Breast epithelium (tissue), 4 donors: Measurements from ENCODE around the gene EML2. TPM values are rescaled to one million over a fixed set of nuclear protein-coding genes. Genes with fewer than 3 reads are reported as not detected.

Experiments
- DNase-seq, 2 donors: peaks; one replicate each; pipeline ENCODE4 v3.0.0-alpha.2; 2019; ENCODE audit warnings: low spot score in 2 of 2
- H3K27ac ChIP-seq, 2 donors: fragments of 200-600 bp; sonication (generic) in 1 of 2; one replicate each; pipeline ENCODE4 v1.5.1; 2016 to 2019; ENCODE audit warnings: mild to moderate bottlenecking in 1 of 2
- H3K27me3 ChIP-seq, 2 donors: fragments of 200-600 bp; sonication (generic) in 1 of 2; one replicate each; pipeline versions ENCODE4 v1.5.1 to v1.6.0; 2017 to 2019; ENCODE audit warnings: control low read depth in 1 of 2, mild to moderate bottlenecking in 1 of 2
- H3K36me3 ChIP-seq: fragments of 200-600 bp; one replicate; pipeline ENCODE4 v1.5.1; 2019
- H3K4me1 ChIP-seq, 2 donors: fragments of 200-600 bp; sonication (generic); one replicate each; pipeline ENCODE4 v1.5.1; 2016 to 2019; ENCODE audit warnings: control low read depth in 1 of 2
- H3K4me3 ChIP-seq, 3 donors: fragments of 200-600 bp; sonication (generic); 1 replicate in 2 of 3; 2 replicates in 1 of 3; pipeline ENCODE4 v1.5.1; 2016 to 2019; ENCODE audit warnings: mild to moderate bottlenecking in 3 of 3, moderate library complexity in 2 of 3
- H3K9me3 ChIP-seq, 2 donors: fragments of 200-600 bp; sonication (generic) in 1 of 2; one replicate each; pipeline ENCODE4 v1.5.1; 2016 to 2019; ENCODE audit warnings: control low read depth in 1 of 2
- CTCF ChIP-seq, 3 donors: fragments of 450-650 bp; IDR thresholded peaks; one replicate each; pipeline ENCODE4 v1.5.1; 2016 to 2017; ENCODE audit warnings: antibody characterized with exemption in 3 of 3, mild to moderate bottlenecking in 3 of 3, moderate library complexity in 3 of 3
- POLR2A ChIP-seq: fragments of 450-650 bp; IDR thresholded peaks from one replicate; pipeline ENCODE4 v1.6.1; 2016; ENCODE audit warnings: antibody characterized with exemption, mild to moderate bottlenecking, moderate library complexity
- POLR2AphosphoS5 ChIP-seq, 3 donors: sonication (generic); formaldehyde crosslinking; IDR thresholded peaks; one replicate each; pipeline ENCODE4 v1.6.1; 2017; ENCODE audit warnings: antibody characterized with exemption in 3 of 3
- intact Hi-C: fragments of 100-400 bp; cut with DNase I; formaldehyde crosslinking; loops from one replicate; pipeline ENCODE4 v1.15.1; 2023; ENCODE audit warnings: low total_unique reads
- total RNA-seq, 3 donors: library from RNA; depleted of rRNA; stranded (reverse); fragments of >200 nt; gene quantifications; one replicate each; pipeline ENCODE4 v1.1.0, GENCODE V29; 2016

Gene EML2
- total RNA-seq, 3 donors from 2014 or later, result 27.7 to 42.0 (median 32.4) TPM

- Histone ChIP-seq H3K4me1 (no peaks in the 10 kb centered on the region), H3K27me3 (peaks cover 0 to 11% of the 10 kb centered on the region in 2 donors), H3K9me3 (no peaks in the 10 kb centered on the region), H3K27ac (peak overlapping the region in 1 of 2 donors; percentile 59), H3K36me3 (no peaks in the 10 kb centered on the region), H3K4me3 (peak overlapping the region in 2 of 3 donors; percentile 16 to 52)
- TF ChIP-seq CTCF (IDR thresholded peaks at IDR 0.05), result peak; percentile 77 to 95 (median 85)
- TF ChIP-seq POLR2A, result no peak
- peak in 1 of 3 donors; percentile 46 for TF ChIP-seq POLR2AphosphoS5 (IDR thresholded peaks at IDR 0.05)
- DNase-seq, result peak; percentile 42 to 72
- intact Hi-C loops, result no loop called here
These were observed 31.8 kb downstream of the EML2 start for GRCh38 chr19:45607071-45608029.

- H3K27ac ChIP-seq, result peak within 1 kb of the TSS in 1 of 2 donors; percentile 68
- TF ChIP-seq POLR2A (no peak), CTCF (IDR thresholded peaks at IDR 0.05) (no peak), POLR2AphosphoS5 (IDR thresholded peaks at IDR 0.05) (no peak)
- H3K9me3 ChIP-seq, result no peaks in the 10 kb centered on the region
- H3K36me3 ChIP-seq, result no peaks in the 10 kb centered on the region
- intact Hi-C loops, result no loop called here
- peak within 1 kb of the TSS; percentile 44 to 62 (median 47) for H3K4me3 ChIP-seq
- DNase-seq, result no peak
- no peaks in the 10 kb centered on the region for H3K4me1 ChIP-seq
- H3K27me3 ChIP-seq, result peaks cover 0 to 60% of the 10 kb centered on the region in 2 donors
These were observed 37.4 kb downstream of the EML2 start, which contains the start of gene GPR4 for GRCh38 chr19:45601524-45602374. TSS of gene GPR4 (minus strand) at chr19:45602212. CDS start at chr19:45591866, 10,346 bp downstream.

DNA sequence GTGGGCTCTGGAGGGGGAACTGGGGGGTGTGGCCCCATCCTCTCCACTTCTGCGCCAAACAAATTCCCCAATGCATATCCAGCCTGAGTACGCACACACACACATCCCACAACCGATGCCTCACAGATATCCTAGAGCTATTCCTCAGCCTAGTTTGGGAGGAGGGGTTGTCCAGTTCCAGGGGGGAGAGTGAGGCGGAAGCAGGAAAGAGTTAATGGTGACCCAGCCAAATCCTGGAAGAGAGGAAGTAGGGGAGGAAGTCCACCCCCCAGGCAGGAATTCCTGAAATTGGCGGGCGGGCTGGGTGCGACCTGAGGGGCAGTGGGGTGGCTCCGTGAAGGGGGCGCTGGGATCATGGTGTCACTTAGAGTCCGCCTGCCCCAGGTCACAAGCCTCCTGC, 38.1 kb downstream of the EML2 start:
- DNase-seq, result no peak
- intact Hi-C loops, result no loop called here
- no peaks in the 10 kb centered on the region for H3K9me3 ChIP-seq
- no peaks in the 10 kb centered on the region for H3K36me3 ChIP-seq
- H3K4me1 ChIP-seq, result no peaks in the 10 kb centered on the region
- H3K4me3 ChIP-seq, result peak overlapping the region; percentile 44 to 62 (median 47)
- peaks cover 0 to 60% of the 10 kb centered on the region in 2 donors for H3K27me3 ChIP-seq
- no peak for TF ChIP-seq POLR2AphosphoS5 (IDR thresholded peaks at IDR 0.05)
- no peak for TF ChIP-seq CTCF (IDR thresholded peaks at IDR 0.05)
- no peak for TF ChIP-seq POLR2A
- peak overlapping the region in 1 of 2 donors; percentile 68 for H3K27ac ChIP-seq

DNA sequence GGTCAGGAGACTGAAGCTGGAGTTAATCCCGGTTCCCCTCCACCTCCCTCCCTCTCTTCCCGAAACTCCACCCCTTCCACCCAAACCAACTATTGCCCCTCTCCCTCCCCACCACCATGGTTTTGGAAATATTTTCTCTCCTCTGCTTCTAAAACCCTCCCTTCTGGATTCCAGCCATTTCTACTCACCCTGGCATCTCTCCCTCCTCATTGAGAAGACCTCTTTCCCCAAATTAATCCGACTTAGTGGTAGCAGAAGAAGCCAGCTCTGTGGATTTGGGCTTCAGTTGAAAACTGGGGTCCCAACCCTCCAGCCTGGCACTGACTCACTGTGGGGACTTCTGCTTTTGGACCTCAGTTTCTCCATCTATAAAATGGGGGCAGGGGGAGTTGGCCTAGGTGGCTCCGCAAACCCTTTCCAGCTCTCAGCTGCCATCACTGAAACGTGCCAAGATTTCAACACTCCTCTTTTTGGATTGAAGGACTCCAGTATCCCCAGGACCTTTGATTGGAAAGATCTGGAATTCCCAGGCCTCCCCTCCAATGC, 38.8 kb downstream of the EML2 start:
- H3K4me1 ChIP-seq, result no peaks in the 10 kb centered on the region
- peak overlapping the region in 1 of 2 donors; percentile 68 for H3K27ac ChIP-seq
- intact Hi-C loops, result no loop called here
- peaks cover 0 to 60% of the 10 kb centered on the region in 2 donors for H3K27me3 ChIP-seq
- DNase-seq, result no peak
- no peaks in the 10 kb centered on the region for H3K36me3 ChIP-seq
- no peak for TF ChIP-seq POLR2AphosphoS5 (IDR thresholded peaks at IDR 0.05)
- no peak for TF ChIP-seq POLR2A
- TF ChIP-seq CTCF (IDR thresholded peaks at IDR 0.05), result no peak
- H3K4me3 ChIP-seq, result peak overlapping the region in 2 of 3 donors; percentile 47 to 62
- H3K9me3 ChIP-seq, result no peaks in the 10 kb centered on the region
